Heart right ventricle (tissue), 16 donors: ENCODE data around the gene ADIPOR1. TPM values are rescaled to one million over a fixed set of nuclear protein-coding genes. Genes with fewer than 3 reads are reported as not detected.
A peak's percentile ranks its signal among the peaks of the same experiment; 100 is the strongest.
"Not testable (repeated sequence)": the region's sequence is repeated elsewhere in the genome, so short reads cannot be mapped to it uniquely, and the experiment has no call there.

Experiments used
- ATAC-seq, 8 donors: fragments of 200-7000 bp; cut with Tn5 transposase; one replicate each; pipeline ENCODE4 v1.9.1; 2020; ENCODE audit warnings: mild to moderate bottlenecking in 8 of 8, moderate library complexity in 8 of 8, moderate number of reproducible peaks in 1 of 8
- DNase-seq, 2 donors: peaks; one replicate each; pipeline ENCODE4 v3.0.0-alpha.2; 2020
- H3K27ac ChIP-seq, 10 donors: fragments of 200-600 bp; sonication (generic) in 2 of 10; one replicate each; pipeline versions ENCODE4 v1.5.0 to v1.8.0; 2020 to 2022; ENCODE audit warnings: mild to moderate bottlenecking in 3 of 10
- H3K27me3 ChIP-seq, 7 donors: fragments of 200-600 bp; one replicate each; pipeline ENCODE4 v1.8.0; 2021 to 2022; ENCODE audit warnings: mild to moderate bottlenecking in 2 of 7
- H3K36me3 ChIP-seq, 9 donors: fragments of 200-600 bp; sonication (generic) in 1 of 9; one replicate each; pipeline versions ENCODE4 v1.5.0 to v1.8.0; 2020 to 2022; ENCODE audit warnings: mild to moderate bottlenecking in 2 of 9
- H3K4me1 ChIP-seq, 9 donors: fragments of 200-600 bp; sonication (generic) in 1 of 9; one replicate each; pipeline versions ENCODE4 v1.5.0 to v1.8.0; 2020 to 2022; ENCODE audit warnings: mild to moderate bottlenecking in 4 of 9
- H3K4me3 ChIP-seq, 10 donors: fragments of 200-600 bp; sonication (generic) in 2 of 10; one replicate each; pipeline versions ENCODE4 v1.5.0 to v1.8.0; 2020 to 2022; ENCODE audit warnings: mild to moderate bottlenecking in 7 of 10, moderate library complexity in 2 of 10
- H3K9me3 ChIP-seq, 11 donors: fragments of 200-600 bp in 10 of 11; sonication (generic) in 2 of 11; one replicate each; pipeline versions ENCODE4 v1.5.0 to v1.8.0; 2013 to 2022; ENCODE audit warnings: mild to moderate bottlenecking in 2 of 11, control low read depth in 1 of 11, moderate library complexity in 1 of 11
- CTCF ChIP-seq, 9 donors: fragments of 200-600 bp; sonication (generic) in 2 of 9; IDR thresholded peaks; one replicate each; pipeline versions ENCODE4 v1.5.0 to v1.8.0; 2021 to 2022; ENCODE audit warnings: antibody characterized with exemption in 9 of 9, mild to moderate bottlenecking in 5 of 9, moderate library complexity in 1 of 9
- WGBS, 2 donors: extraction: QIAGEN DNeasy Blood & Tissue Kit; methylation state at CpG; one replicate each; pipeline ENCODE4 v1.1.7; 2013; ENCODE audit warnings: inconsistent platforms in 1 of 2; 5-methylcytosine and 5-hydroxymethylcytosine counted together
- intact Hi-C, 10 donors: fragments of 100-400 bp; cut with DNase I; formaldehyde crosslinking; loops; one replicate each; pipeline versions ENCODE4 v1.11.1 to v1.14.2; 2022
- long read RNA-seq, 3 donors: library from polyadenylated mRNA; unstranded; transcript quantifications; one replicate each; pipeline ENCODE4 v2.0.0, GENCODE V29; 2020 to 2021
- polyA plus RNA-seq, 2 donors: library from polyadenylated mRNA; stranded (reverse); fragments of 200-250 nt; gene quantifications; one replicate each; pipeline ENCODE4 v1.2.3, GENCODE V29; 2013
- total RNA-seq, 10 donors: library from RNA; stranded (reverse); fragmentation: NEBNext Ultra II Directional in 3 of 10; extraction: Animal tissue kit (Norgen Biotek cat#: 25700) in 3 of 10; gene quantifications; one replicate each; pipeline versions ENCODE4 v1.2.1 to v1.2.4, GENCODE V29; 2021 to 2023
- donor health status: Arrhythmogenic right ventricular cardiomyopathy.
- donor health status: ischemic (EF 13 %, LVEDD 7.1; RV severe dilation, severe dysfunction).
- donor health status: healthy with polysubstance abuse.
- donor health status: DM: no; HTN: yes; CAD: no.
- donor health status: DM: no; HTN: no; CAD: no.
- donor health status: ischemic (EF 25% LVEDD 6.9; RV normal size, moderate dysfunction).
- donor health status: ischemic (EF 25% LVEDD 5.7; RV mildly dilated, moderate dysfunction).
- donor health status: healthy.
- donor health status: DM: yes; HTN: yes; CAD: no.
- donor health status: Ischemic cardiomyopathy.
- donor health status: ischemic (EF 35%, LVEDD 5.7; RV mildly dilated, moderate dysfunction).
- donor health status: nonischemic (EF 11% LVEDD 7.7; RV severe dilation, severe dysfunction).
- donor health status: DM: yes; HTN: yes; CAD: no.
- donor health status: PGD.
- donor health status: ischemic (EF 29% LVEDD 5.4; RV normal size, mild dysfunction).
- donor health status: nonischemic (EF 23%, LVEDD 6.1; RV moderate dilation, normal function).

The ADIPOR1 gene
- total RNA-seq (100 to 1,000 TPM in 3 of 10 donors, 10 to 100 TPM in 7; 79.7 to 117 (median 95.0) TPM), polyA plus RNA-seq (100 to 1,000 TPM in 1 of 2 donors, 10 to 100 TPM in 1; 56.3 to 116 TPM)
- long read RNA-seq, donor 1, transcript ADIPOR1-201 (8 exons, 2,177 nt), result major isoform, 169 of 236 reads
- long read RNA-seq, donor 1, transcript ADIPOR1-205 (3 exons, 2,109 nt), result minor isoform, 5 of 236 reads
- long read RNA-seq, donor 1, partial matches to known transcripts, result 15 of 236 reads
- long read RNA-seq, donor 1, other reads (novel, unspliced or antisense), result 47 of 236 reads
- long read RNA-seq, donor 2, transcript ADIPOR1-201 (8 exons, 2,177 nt), result major isoform, 194 of 281 reads
- long read RNA-seq, donor 2, transcript ADIPOR1-205 (3 exons, 2,109 nt), result minor isoform, 8 of 281 reads
- long read RNA-seq, donor 2, partial matches to known transcripts, result 16 of 281 reads
- long read RNA-seq, donor 2, other reads (novel, unspliced or antisense), result 63 of 281 reads
- long read RNA-seq, donor 3, transcript ADIPOR1-201 (8 exons, 2,177 nt), result major isoform, 676 of 973 reads
- long read RNA-seq, donor 3, partial matches to known transcripts, result 39 of 973 reads
- long read RNA-seq, donor 3, other reads (novel, unspliced or antisense), result 256 of 973 reads

GRCh38 chr1:202957733-202958543 is at the start of gene ADIPOR1:
Gene ADIPOR1 (minus strand): TSS chr1:202958312. CDS start chr1:202951070, 7,242 bp downstream.
- Histone ChIP-seq H3K9me3 (no peaks in the 10 kb centered on the region), H3K4me3 (peak within 1 kb of the TSS; percentile 72 to 98 (median 89)), H3K27me3 (no peaks in the 10 kb centered on the region), H3K4me1 (peaks cover 4 to 73% (median 53%) of the 10 kb centered on the region in 9 donors), H3K27ac (peak within 1 kb of the TSS; percentile 82 to 97 (median 92)), H3K36me3 (peaks cover 0 to 35% (median 14%) of the 10 kb centered on the region in 9 donors)
- intact Hi-C loops, result loop anchor here in 1 of 10 donors (10.0 kb wide), 1 partner anchor 47 kb away; the partner anchor contains the start of gene TMEM183A
- 0% methylated on average over 76 to 86 of the region's 86 CpGs for WGBS, 2 donors
- ATAC-seq (peak; percentile 97 to 99 (median 98)), DNase-seq (peak; percentile 91)
- TF ChIP-seq CTCF (IDR thresholded peaks at IDR 0.05), result peak in 8 of 9 donors; percentile 9 to 49 (median 22)

- Histone ChIP-seq H3K4me1 (peaks cover 0 to 41% (median 24%) of the 10 kb centered on the region in 9 donors), H3K9me3 (peaks cover 0 to 5% (median 0%) of the 10 kb centered on the region in 11 donors), H3K4me3 (peak within 1 kb of the TSS; percentile 67 to 95 (median 88)), H3K27me3 (no peaks in the 10 kb centered on the region), H3K36me3 (peaks cover 0 to 36% (median 26%) of the 10 kb centered on the region in 9 donors), H3K27ac (peak within 1 kb of the TSS; percentile 82 to 96 (median 91))
- TF ChIP-seq CTCF (IDR thresholded peaks at IDR 0.05), result no peak
- intact Hi-C loops, result loop anchor here in 1 of 10 donors (10.0 kb wide), 1 partner anchor 52 kb away; the partner anchor contains the start of gene ADIPOR1
- ATAC-seq (peak; percentile 98 to 99 (median 99)), DNase-seq (peak; percentile 94 to 97)
- 0% methylated on average over 76 to 78 of the region's 78 CpGs for WGBS, 2 donors
Observed at GRCh38 chr1:203006948-203007871, 49.1 kb upstream of the ADIPOR1 start, which contains the start of gene TMEM183A. Gene TMEM183A (plus strand): TSS chr1:203007374. CDS start chr1:203007466, 92 bp downstream.

- intact Hi-C loops, result loop anchor here in 1 of 10 donors (10.0 kb wide), 1 partner anchor 51 kb away; the partner anchor contains the start of gene ADIPOR1
Observed at GRCh38 chr1:203005395-203006142, 47.5 kb upstream of the ADIPOR1 start.

More at GRCh38 chr1:203005395-203006142, 47.5 kb upstream of the ADIPOR1 start:
- H3K4me1 ChIP-seq, result peaks cover 0 to 35% (median 24%) of the 10 kb centered on the region in 9 donors
- not testable (repeated sequence) for ATAC-seq, H3K27me3 ChIP-seq, H3K27ac ChIP-seq, DNase-seq, H3K9me3 ChIP-seq
- H3K36me3 ChIP-seq, result peaks cover 0 to 21% (median 15%) of the 10 kb centered on the region in 9 donors
- 75 to 76% methylated on average over 17 of the region's 17 CpGs for WGBS, 2 donors
- H3K4me3 ChIP-seq, result peak overlapping the region in 2 of 10 donors; percentile 67 to 89
